HCT116 (cell line): Measurements from ENCODE around the gene SERPINF2. TPM values are rescaled to one million over a fixed set of nuclear protein-coding genes. Genes with fewer than 3 reads are reported as not detected.

Source experiments
- ATAC-seq: fragments of 200-7000 bp; cut with Tn5 transposase; 2 replicates; pipeline ENCODE4 v1.9.1; 2020; ENCODE audit warnings: mild to moderate bottlenecking, moderate library complexity
- BruUV-seq: library from RNA; stranded (reverse); fragments of 400-500 nt; replicated peaks from 2 replicates; lab custom pipeline; 2021; lab: Mats Ljungman, UMichigan
- CTCF ChIA-PET: fragments of 300-600 bp; sonication (Branson Sonifier 250); formaldehyde crosslinking; loops from one replicate; lab custom pipeline; 2021; ENCODE audit warnings: antibody characterized with exemption; lab: Charles Lee
- POLR2A ChIA-PET: fragments of 300-600, 350-600 bp; sonication (Branson Sonifier 250); formaldehyde crosslinking; loops from one replicate; lab custom pipeline; 2021; ENCODE audit warnings: antibody characterized with exemption; lab: Charles Lee
- RAD21 ChIA-PET, 2 experiments: fragments of 300-600 bp; sonication (Branson Sonifier 250); formaldehyde crosslinking; loops; one replicate each; lab custom pipeline; 2023; ENCODE audit warnings: low total read pairs in 2 of 2; ENCODE audit not compliant: uncharacterized antibody in 2 of 2, unreplicated experiment in 2 of 2, low non-redundant PET in 1 of 2; lab: Charles Lee
- DNase-seq: peaks from one replicate; pipeline ENCODE4 v3.0.0-alpha.2; 2010; ENCODE audit warnings: low read depth, low spot score
- H2AFZ ChIP-seq: fragments of 200-600 bp; shearing (Covaris generic), sonication (generic); 2 replicates; pipeline ENCODE4 v1.6.1; 2017; ENCODE audit warnings: low read depth, mixed run types, mixed read lengths, antibody characterized with exemption, low read length; ENCODE audit not compliant: poor library complexity, severe bottlenecking
- H3K27ac ChIP-seq: 2 replicates; pipeline ENCODE4 v1.5.1; 2012; ENCODE audit warnings: low read depth, low read length
- H3K27me3 ChIP-seq: fragments of 200-600 bp; sonication (generic); 2 replicates; pipeline ENCODE4 v1.6.1; 2016; ENCODE audit warnings: mixed run types, low read length, mixed read lengths; ENCODE audit not compliant: insufficient read depth
- H3K36me3 ChIP-seq, 2 experiments: fragments of 200-500 bp in 1 of 2; fragments of 200-600 bp in 1 of 2; sonication (Bioruptor generic) in 1 of 2; sonication (generic) in 1 of 2; 2 replicates each; pipeline versions ENCODE4 v1.5.1 to v1.6.1; 2014 to 2016; ENCODE audit warnings: low read length in 2 of 2, inconsistent platforms in 1 of 2, mixed read lengths in 1 of 2, mixed run types in 1 of 2; ENCODE audit not compliant: insufficient read depth in 2 of 2, control insufficient read depth in 1 of 2
- H3K4me1 ChIP-seq, 2 experiments: fragments of 200-600 bp in 1 of 2; sonication (generic) in 1 of 2; 2 replicates each; pipeline versions ENCODE4 v1.5.1 to v1.6.1; 2012 to 2017; ENCODE audit warnings: low read length in 2 of 2, inconsistent platforms in 1 of 2, mild to moderate bottlenecking in 1 of 2, mixed read lengths in 1 of 2, mixed run types in 1 of 2, moderate library complexity in 1 of 2; ENCODE audit not compliant: insufficient read depth in 2 of 2, control insufficient read depth in 1 of 2
- H3K4me2 ChIP-seq: fragments of 200-600 bp; sonication (generic); 2 replicates; pipeline ENCODE4 v1.6.1; 2017; ENCODE audit warnings: mixed run types, low read length, mixed read lengths
- H3K4me3 ChIP-seq, 2 experiments: fragments of 200-600 bp in 1 of 2; sonication (generic) in 1 of 2; replicated peaks in 1 of 2; 2 replicates each; pipeline ENCODE4 v1.5.1; 2011 to 2016; ENCODE audit warnings: low read length in 2 of 2, control low read depth in 1 of 2, low read depth in 1 of 2, mild to moderate bottlenecking in 1 of 2, mixed read lengths in 1 of 2, mixed run types in 1 of 2
- H3K79me2 ChIP-seq: fragments of 200-600 bp; sonication (generic); 2 replicates; pipeline ENCODE4 v1.6.1; 2017; ENCODE audit warnings: mild to moderate bottlenecking, mixed run types, low read length, moderate library complexity, mixed read lengths; ENCODE audit not compliant: insufficient read depth
- H3K9ac ChIP-seq: fragments of 200-600 bp; sonication (generic); 2 replicates; pipeline ENCODE4 v1.6.1; 2016; ENCODE audit warnings: low read length, mixed read lengths
- H3K9me2 ChIP-seq: fragments of 200-600 bp; sonication (generic), shearing (Covaris generic); 2 replicates; pipeline ENCODE4 v1.6.1; 2017; ENCODE audit warnings: mixed run types, mild to moderate bottlenecking, moderate library complexity; ENCODE audit not compliant: insufficient read depth
- H3K9me3 ChIP-seq, 2 experiments: fragments of 200-500 bp in 1 of 2; fragments of 200-600 bp in 1 of 2; sonication (Bioruptor generic) in 1 of 2; sonication (generic) in 1 of 2; 2 replicates each; pipeline ENCODE4 v1.6.1; 2014 to 2017; ENCODE audit warnings: low read length in 2 of 2, mixed read lengths in 2 of 2, inconsistent platforms in 1 of 2, low read depth in 1 of 2, mild to moderate bottlenecking in 1 of 2, mixed run types in 1 of 2, moderate library complexity in 1 of 2; ENCODE audit not compliant: control insufficient read depth in 1 of 2, insufficient read depth in 1 of 2
- H4K20me1 ChIP-seq: fragments of 200-600 bp; sonication (generic), shearing (Covaris generic); 2 replicates; pipeline ENCODE4 v1.6.1; 2017; ENCODE audit warnings: mixed run types, mild to moderate bottlenecking, moderate library complexity; ENCODE audit not compliant: insufficient read depth
- CEBPB ChIP-seq: IDR thresholded peaks from 2 replicates; pipeline ENCODE4 v1.6.1; 2012; ENCODE audit warnings: low read depth
- CTCF ChIP-seq, 3 experiments: fragments of 200-600 bp in 1 of 3; sonication (generic) in 1 of 3; IDR thresholded peaks in 2 of 3; conservative IDR thresholded peaks in 1 of 3; 2 replicates each; pipeline ENCODE4 v1.5.1; 2012 to 2017; ENCODE audit warnings: low read depth in 2 of 3, low read length in 2 of 3, antibody characterized with exemption in 1 of 3, borderline replicate concordance in 1 of 3, control low read depth in 1 of 3, mild to moderate bottlenecking in 1 of 3, mixed read lengths in 1 of 3, mixed run types in 1 of 3, moderate library complexity in 1 of 3; ENCODE audit not compliant: insufficient read depth in 1 of 3
- EZH2 ChIP-seq: fragments of 200-600 bp; sonication (generic); IDR thresholded peaks from 2 replicates; pipeline ENCODE4 v1.6.1; 2017; ENCODE audit warnings: antibody characterized with exemption, mixed run types
- MAX ChIP-seq: IDR thresholded peaks from 2 replicates; pipeline ENCODE4 v1.6.1; 2012
- POLR2A ChIP-seq: IDR thresholded peaks from 2 replicates; pipeline ENCODE4 v1.7.0; 2011; ENCODE audit warnings: borderline replicate concordance; ENCODE audit not compliant: insufficient read depth, insufficient read length; ENCODE audit errors: extremely low read depth
- POLR2AphosphoS5 ChIP-seq: IDR thresholded peaks from 2 replicates; pipeline ENCODE4 v1.6.1; 2011; ENCODE audit warnings: mild to moderate bottlenecking, low read depth, low read length, moderate library complexity
- RAD21 ChIP-seq: IDR thresholded peaks from 2 replicates; pipeline ENCODE4 v1.6.1; 2012; ENCODE audit warnings: low read depth, mild to moderate bottlenecking
- REST ChIP-seq: IDR thresholded peaks from 2 replicates; pipeline ENCODE4 v1.6.1; 2012; ENCODE audit warnings: low read depth
- SP1 ChIP-seq: IDR thresholded peaks from 2 replicates; pipeline ENCODE4 v1.6.1; 2012; ENCODE audit warnings: low read depth
- SRF ChIP-seq: IDR thresholded peaks from 2 replicates; pipeline ENCODE4 v1.6.1; 2012; ENCODE audit warnings: low read depth
- ZFX ChIP-seq: fragments of 450-650 bp; IDR thresholded peaks from 2 replicates; pipeline ENCODE4 v1.6.1; 2017
- intact Hi-C: fragments of 100-400 bp; cut with micrococcal nuclease; formaldehyde crosslinking; loops from 2 replicates; pipeline ENCODE4 v1.10.0; 2022
- total RNA-seq: library from RNA; stranded (reverse); gene quantifications from one replicate; pipeline ENCODE4 v1.2.1, GENCODE V29; 2021; ENCODE audit not compliant: unreplicated experiment

Gene SERPINF2
- total RNA-seq, 1 experiment from 2014 or later = 2.5 TPM

- TF ChIP-seq REST = no peak
- no peak for TF ChIP-seq POLR2AphosphoS5
- no peak for TF ChIP-seq SRF
- TF ChIP-seq EZH2 = no peak
Observed at GRCh38 chr17:1718362-1719165, 24.1 kb upstream of the SERPINF2 start (continued).

GRCh38 chr17:1720856-1721386, 21.8 kb upstream of the SERPINF2 start:
- Histone ChIP-seq H3K79me2 (peaks cover 4% of the 10 kb centered on the region; the same call in 1 of the 2 replicates), H2AFZ (no peak overlapping the region), H3K4me3 (no peak overlapping the region), H4K20me1 (no peaks in the 10 kb centered on the region), H3K9ac (no peak overlapping the region), H3K9me3 (no peaks in the 10 kb centered on the region), H3K4me2 (peak overlapping the region; percentile 42), H3K9me2 (no peaks in the 10 kb centered on the region), H3K4me1 (peaks cover 26 to 65% of the 10 kb centered on the region in 2 experiments; a peak in 3 of 4 replicates), H3K27me3 (no peaks in the 10 kb centered on the region), H3K36me3 (no peaks in the 10 kb centered on the region), H3K27ac (no peak overlapping the region)
- peak; percentile 61 for DNase-seq
- ChIA-PET CTCF (interaction anchor here (0.6 to 4.8 kb wide), 12 partner anchors 9 to 837 kb away, joined by 3 to 39 read pairs (median 6); partner anchors contain the start of genes RILP, RTN4RL1 and SERPINF1), POLR2A (interaction anchor here (1.2 kb wide), 1 partner anchor 63 kb away, joined by 5 read pairs; no protein-coding TSS in a partner anchor), RAD21 (interaction anchor here (0.8 to 2.6 kb wide), 2 partner anchors 63 kb away, joined by 3 to 9 read pairs; no protein-coding TSS in a partner anchor)
- BruUV-seq = no TSS peak
- no peak for ATAC-seq
- TF ChIP-seq SP1 = no peak
- peak; percentile 94 for TF ChIP-seq RAD21
- TF ChIP-seq MAX = no peak
- no peak for TF ChIP-seq CEBPB
- TF ChIP-seq ZFX = no peak
- no peak for TF ChIP-seq POLR2A
- TF ChIP-seq CTCF (IDR thresholded peaks at IDR 0.05 in 2 of 3, conservative IDR thresholded peaks at IDR 0.05 in 1 of 3; ENCODE audit: borderline replicate concordance in 1 of 3, insufficient read depth in 1 of 3, low read depth in 2 of 3, low read length in 2 of 3) = peak; percentile 72 to 99 (median 98)
- intact Hi-C loops = loop anchor here (1.0 to 5.0 kb wide), 3 partner anchors 46 to 146 kb away; no protein-coding TSS in a partner anchor
